Ishikawa (cell line): Measurements from ENCODE around the gene FKBP10.

Experiments
- CEBPB ChIP-seq: IDR thresholded peaks from 2 replicates; pipeline ENCODE4 v1.6.1; 2012
- CREB1 ChIP-seq: IDR thresholded peaks from 2 replicates; pipeline ENCODE4 v1.6.1; 2012; ENCODE audit warnings: low read depth
- EGR1 ChIP-seq: IDR thresholded peaks from 2 replicates; pipeline ENCODE4 v1.6.1; 2012
- FOXM1 ChIP-seq: IDR thresholded peaks from 2 replicates; pipeline ENCODE4 v1.6.1; 2012; ENCODE audit warnings: low read depth, borderline replicate concordance
- RAD21 ChIP-seq: IDR thresholded peaks from 2 replicates; pipeline ENCODE4 v1.6.1; 2012; ENCODE audit warnings: low read depth
- REST ChIP-seq: IDR thresholded peaks from 2 replicates; pipeline ENCODE4 v1.6.1; 2012; ENCODE audit warnings: low read depth, mild to moderate bottlenecking
- TAF1 ChIP-seq: IDR thresholded peaks from 2 replicates; pipeline ENCODE4 v1.6.1; 2012; ENCODE audit warnings: low read depth, mild to moderate bottlenecking
- TEAD4 ChIP-seq: IDR thresholded peaks from 2 replicates; pipeline ENCODE4 v1.6.1; 2012
- USF1 ChIP-seq: IDR thresholded peaks from 2 replicates; pipeline ENCODE4 v1.6.1; 2012
- YY1 ChIP-seq: IDR thresholded peaks from 2 replicates; pipeline ENCODE4 v1.6.1; 2012; ENCODE audit warnings: low read depth
- ZBTB7A ChIP-seq: IDR thresholded peaks from 2 replicates; pipeline ENCODE4 v1.6.1; 2012; ENCODE audit warnings: low read depth

GRCh38 chr17:41800601-41801373 lies 12.0 kb upstream of the FKBP10 start:
- no peak for TF ChIP-seq REST
- peak; percentile 73; the same call in 1 of the 2 replicates for TF ChIP-seq TEAD4
- TF ChIP-seq YY1: no peak
- TF ChIP-seq FOXM1: no peak
- no peak for TF ChIP-seq CEBPB
- TF ChIP-seq RAD21: peak; percentile 3; the same call in 1 of the 2 replicates
- 0 out of 2 replicates have a peak, but pooled peaks have one; percentile 37 for TF ChIP-seq ZBTB7A
- 0 out of 2 replicates have a peak, but pooled peaks have one; percentile 31 for TF ChIP-seq TAF1
- TF ChIP-seq CREB1: no peak
- TF ChIP-seq USF1: no peak
- TF ChIP-seq EGR1: no peak
